ENCODE measurements around the gene CREB1.
"Not testable (repeated sequence)": the region's sequence is repeated elsewhere in the genome, so short reads cannot be mapped to it uniquely, and the experiment has no call there.

CREB1 gene

DNA sequence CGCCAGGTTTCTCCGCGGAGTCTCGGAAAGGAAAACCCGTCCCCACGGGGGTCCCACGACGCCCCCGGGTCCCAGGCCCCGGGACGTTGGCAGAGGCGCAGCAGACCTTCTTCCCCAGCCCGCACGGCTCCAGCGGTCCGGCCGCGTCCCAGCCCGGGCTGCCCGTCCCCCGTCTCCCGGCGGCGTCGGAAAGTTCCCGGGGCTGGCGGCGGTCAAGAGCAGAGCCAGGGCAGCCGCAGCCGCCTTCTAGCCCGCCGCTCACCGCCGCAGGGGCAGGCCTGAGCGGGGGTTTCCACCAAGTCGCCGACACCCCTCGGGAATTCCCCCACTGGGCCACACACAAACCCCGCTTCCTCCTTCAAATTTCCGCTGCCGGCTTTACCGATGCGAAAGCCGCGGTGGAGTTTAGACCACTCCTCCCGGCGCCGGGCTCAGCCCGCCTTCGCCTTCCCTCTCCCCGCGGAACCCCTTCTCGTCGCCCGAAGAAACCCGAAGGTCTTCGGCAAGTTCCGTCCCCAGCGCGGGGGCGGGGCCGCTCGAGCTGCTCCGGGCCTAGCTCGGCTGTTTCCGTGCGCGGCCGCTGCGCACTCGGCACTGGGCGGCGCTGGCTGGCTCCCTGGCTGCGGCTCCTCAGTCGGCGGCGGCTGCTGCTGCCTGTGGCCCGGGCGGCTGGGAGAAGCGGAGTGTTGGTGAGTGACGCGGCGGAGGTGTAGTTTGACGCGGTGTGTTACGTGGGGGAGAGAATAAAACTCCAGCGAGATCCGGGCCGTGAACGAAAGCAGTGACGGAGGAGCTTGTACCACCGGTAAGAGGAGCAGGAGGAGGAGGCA is at the start of gene CREB1:
TSS of gene CREB1 (plus strand) at position 633 of the 830 bp plus-strand sequence. CDS start 25,674 bp downstream, outside the sequence.
- DNase-seq = peak; percentile 99

DNA sequence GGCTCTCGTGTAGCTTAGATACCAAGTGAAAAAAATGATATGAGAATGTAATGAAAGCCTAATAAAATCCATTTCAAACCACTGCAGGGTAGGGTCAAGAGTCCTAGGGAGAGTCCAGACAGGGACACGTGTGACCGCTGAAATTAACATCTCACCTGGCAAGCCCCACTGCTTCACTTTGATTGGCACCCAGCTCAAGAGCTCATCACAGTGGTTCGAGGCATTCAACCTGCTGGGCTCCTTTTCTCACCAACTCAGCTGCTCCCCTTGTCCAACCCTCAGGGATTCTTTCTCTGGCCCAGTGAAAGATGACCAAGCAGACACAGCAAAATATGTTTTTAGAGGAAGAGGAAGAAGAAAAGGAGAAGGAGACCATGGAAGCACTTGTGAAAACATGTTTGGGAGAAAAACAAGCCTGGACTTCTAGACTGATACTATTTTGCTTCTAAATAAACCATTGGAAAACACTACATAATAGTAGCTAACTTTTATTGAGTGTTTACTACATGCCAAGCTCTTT is 49.2 kb upstream of the CREB1 start:
- DNase-seq = no peak

DNA sequence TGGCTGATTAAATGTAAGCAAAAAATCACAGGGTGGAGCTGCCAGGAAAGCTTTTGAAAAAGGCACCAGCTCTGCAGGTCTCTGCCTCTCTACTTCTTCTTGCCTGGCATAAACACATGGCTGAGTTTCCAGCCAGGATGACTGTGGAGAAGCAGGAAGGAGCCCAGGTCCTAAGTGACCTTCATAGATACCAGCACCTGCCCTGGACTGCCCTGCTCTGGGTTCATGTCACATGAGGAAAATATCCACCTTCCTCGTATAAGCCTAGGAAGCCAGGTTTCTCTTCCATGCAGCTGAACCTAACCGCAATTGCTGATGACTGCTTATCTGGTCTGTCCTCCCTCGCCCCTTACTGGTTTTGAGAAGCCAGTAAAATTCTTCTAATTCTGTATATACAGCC is 47.8 kb upstream of the CREB1 start:
- DNase-seq = no peak

DNA sequence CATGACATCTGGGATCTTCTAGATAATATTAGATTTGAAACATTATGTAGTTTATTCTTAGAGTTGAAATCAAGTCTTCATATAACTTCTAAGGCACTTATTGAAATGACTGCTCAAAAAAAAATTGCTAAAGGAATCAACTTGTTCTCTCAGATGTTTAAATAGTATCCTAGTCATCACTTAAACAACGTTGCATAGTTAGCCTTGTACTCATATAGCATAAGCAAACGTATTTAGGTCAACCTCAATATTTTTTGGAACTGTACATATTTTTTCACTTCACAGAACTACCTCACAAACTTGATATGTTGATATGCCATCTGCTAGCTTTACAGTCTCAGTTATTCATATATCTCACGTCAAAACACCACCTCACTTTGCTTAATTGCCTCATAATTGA is 47.1 kb upstream of the CREB1 start:
- DNase-seq = no peak

- no peak for DNase-seq
These were observed 46.7 kb upstream of the CREB1 start for GRCh38 chr2:207483066-207483465.

- no peak for DNase-seq
These were observed 46.3 kb upstream of the CREB1 start for GRCh38 chr2:207483477-207483876.

GRCh38 chr2:207484444-207485391 is 45.0 kb upstream of the CREB1 start:
- DNase-seq = no peak

GRCh38 chr2:207487650-207488311 is 42.0 kb upstream of the CREB1 start:
- DNase-seq = no peak

GRCh38 chr2:207489251-207489650 is 40.5 kb upstream of the CREB1 start:
- no peak for DNase-seq

DNA sequence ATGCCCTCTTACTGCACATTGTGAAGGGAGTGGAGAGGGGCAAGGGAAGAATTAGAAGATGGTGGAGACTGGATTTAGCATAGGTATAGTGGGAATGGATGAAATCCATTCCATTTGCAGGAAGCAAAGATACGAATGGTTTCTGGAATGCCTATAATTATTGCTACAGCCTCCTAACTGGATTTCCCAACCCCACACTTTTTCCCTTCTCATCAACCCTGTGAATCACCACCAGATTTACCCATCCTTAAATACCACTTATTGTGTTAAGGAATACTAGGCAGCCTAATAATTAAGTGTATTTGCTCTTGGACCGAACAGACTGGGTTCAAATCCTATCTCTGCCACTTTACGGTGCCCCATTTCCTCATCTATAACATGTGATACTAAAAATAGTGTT is 39.3 kb upstream of the CREB1 start:
- DNase-seq = no peak

GRCh38 chr2:207491086-207491485 is 38.7 kb upstream of the CREB1 start:
- DNase-seq = no peak

GRCh38 chr2:207491956-207492355 is 37.8 kb upstream of the CREB1 start:
- no peak for DNase-seq

DNA sequence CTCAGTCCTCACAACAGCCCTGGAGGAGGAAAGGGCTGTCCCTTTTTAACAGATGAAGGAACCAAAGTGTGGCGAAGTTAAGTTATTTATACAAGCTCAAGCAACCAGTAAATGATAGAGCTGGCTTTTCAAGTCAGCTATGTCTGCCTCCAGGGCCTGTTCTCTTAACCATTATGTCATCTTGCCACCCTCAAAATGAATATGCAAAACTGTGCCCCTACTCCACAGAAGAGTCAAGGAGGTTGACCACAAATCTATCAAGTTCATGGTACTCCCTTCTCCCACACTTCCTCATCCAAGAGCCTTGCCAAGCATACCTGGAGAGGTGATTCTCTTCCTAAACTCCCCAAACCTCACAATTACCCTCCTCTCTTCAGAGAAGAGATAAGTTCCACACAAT is 37.3 kb upstream of the CREB1 start:
- no peak for DNase-seq

DNA sequence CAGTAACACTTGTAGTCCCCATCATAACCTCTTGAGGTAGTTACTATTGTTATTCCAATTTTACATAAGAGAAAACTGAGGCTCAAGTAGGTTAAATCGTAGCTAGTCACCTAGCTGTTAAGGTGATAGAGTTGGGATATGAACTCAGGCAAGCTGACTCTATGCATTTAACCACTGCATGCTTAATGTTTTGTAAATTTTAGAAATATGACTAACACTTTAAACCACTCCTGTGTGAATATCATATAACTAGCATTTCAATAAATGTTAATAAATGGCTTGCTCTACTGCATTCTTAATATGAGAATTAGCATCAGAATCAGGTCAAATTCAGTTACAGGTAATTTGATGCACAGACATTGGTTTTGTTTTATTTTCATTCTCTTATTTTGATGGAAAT is 35.6 kb upstream of the CREB1 start:
- DNase-seq = no peak

- not testable (repeated sequence) for DNase-seq
These were observed 32.8 kb upstream of the CREB1 start for GRCh38 chr2:207496936-207497335.

DNA sequence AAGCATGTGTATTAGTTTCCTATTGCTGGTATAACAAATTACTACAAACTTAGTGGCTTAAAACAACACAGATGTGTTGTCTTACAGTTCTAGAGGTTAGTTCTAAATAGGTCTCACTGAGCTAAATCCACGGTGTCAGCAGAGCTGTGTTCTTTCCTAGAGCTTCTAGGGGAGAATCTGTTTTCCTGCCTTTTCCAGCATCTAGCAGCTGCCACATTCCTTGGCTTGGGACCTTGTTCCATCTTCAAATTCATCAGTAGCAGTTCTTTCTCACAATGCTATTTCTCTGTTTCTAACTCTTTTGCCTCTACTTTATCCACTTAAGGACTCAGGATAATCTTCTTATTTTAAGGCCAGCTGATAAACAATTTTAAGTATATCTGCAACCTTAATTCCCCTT is 32.2 kb upstream of the CREB1 start:
- DNase-seq = no peak

- DNase-seq = no peak
These were observed 31.3 kb upstream of the CREB1 start for GRCh38 chr2:207498427-207498826.

DNA sequence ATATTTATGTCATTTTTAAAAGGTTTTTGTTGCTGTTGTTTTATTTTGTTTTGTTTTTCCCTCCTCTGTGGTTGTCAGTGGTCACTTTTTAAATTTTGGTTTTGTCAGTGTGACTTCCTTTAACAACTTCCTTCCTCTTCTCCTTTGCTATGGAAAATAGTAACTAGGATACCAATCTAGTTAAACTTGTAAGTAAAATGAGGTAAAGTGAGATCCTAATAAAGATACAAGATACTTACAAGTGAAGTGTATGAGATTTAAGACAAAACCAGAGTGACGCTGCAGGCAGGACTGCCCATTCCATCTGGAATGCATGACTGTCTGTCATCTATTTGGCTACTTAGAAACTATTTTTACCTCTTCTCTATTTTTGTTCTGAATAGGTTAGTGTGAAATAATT is 30.6 kb upstream of the CREB1 start:
- DNase-seq = no peak

DNA sequence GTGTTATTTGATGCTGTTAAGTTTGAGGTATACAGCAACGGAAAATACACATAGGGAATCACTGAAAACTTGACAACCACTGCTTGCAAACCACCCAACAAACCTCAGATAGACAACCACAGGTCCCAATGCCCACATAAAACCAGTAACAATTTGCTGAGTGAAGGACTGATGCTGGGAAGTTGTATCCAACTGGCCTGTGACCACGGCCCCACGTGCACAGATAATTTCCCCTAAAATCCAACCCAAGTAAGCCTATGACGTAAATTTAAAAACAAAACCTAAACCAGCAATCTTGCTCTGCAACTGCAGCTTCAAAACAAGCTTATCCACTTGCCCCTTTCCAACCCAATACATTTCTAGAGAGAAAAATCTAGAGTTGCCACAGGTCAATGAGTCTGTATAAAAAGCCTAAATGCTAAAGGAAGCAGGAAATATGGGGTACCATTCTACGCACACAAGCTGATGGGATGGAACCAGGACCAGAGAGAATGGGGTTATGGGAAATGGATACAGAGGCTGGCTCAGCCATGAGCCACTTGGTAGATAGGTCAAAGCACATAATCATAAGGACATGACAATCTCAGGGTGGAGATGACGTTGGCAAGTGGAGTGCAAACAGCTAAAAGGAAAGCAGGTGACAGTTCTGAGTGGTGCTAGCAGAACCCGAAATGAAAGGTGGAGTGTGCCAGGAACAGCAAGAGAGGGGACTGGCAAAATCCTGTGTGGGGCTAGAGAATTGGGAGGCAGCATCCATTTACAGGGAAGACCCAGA is 27.8 kb upstream of the CREB1 start:
- no peak for DNase-seq

DNA sequence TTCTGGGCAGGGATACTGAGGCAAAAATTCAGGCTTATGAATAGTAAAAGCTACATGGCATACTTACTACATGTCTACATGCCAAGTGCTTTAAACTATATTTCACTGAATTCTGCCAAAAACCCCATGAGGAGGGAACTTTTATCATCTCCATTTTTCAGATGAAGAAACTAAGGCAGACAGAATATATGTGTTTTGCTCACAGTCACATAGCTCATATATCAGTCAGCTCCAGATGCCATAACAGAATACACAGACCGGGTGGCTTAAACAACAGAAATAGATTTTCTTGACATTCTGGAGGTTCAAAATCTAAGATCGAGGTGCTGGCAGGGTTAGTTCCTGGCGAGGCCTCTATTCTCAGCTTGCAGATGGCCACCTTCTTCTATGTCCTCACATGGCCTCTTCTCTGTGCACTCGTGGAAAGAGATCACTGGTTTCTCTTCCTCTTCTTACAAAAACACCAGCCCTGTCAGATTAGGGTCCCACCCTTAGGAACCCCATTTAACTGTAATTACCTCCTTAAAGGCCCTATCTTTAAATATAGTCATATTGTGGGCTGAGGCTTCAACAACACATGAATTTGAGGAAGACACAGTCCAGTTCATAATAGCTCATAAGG is 27.1 kb upstream of the CREB1 start:
- DNase-seq = no peak

DNA sequence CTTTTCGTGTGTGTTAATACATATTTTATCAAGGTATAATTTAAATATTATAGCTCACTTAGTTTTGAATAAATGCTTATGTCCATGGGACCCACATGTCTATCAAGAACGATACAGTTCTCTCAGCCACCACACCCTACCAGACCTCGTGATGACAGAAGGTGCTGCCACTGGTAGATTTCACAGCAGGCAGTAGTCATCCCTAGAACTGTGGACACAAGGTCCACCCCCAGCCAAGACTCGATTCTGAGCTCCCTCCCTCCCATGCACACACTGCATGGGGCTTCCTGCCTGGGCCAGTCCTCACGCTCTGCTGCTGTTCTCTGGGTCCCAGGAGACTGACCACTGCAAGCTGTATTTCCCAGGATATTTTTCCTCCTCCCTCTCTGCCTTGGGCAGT is 26.5 kb upstream of the CREB1 start:
- DNase-seq = no peak

All from CD4-positive, alpha-beta T cell treated with Interleukin-17A for 4 hours (primary cell).